Karpas-422 (cell line): ENCODE data around the gene ERCC2. TPM values are rescaled to one million over a fixed set of nuclear protein-coding genes. Genes with fewer than 3 reads are reported as not detected.
A peak's percentile ranks its signal among the peaks of the same experiment; 100 is the strongest.
"Not testable (repeated sequence)": the region's sequence is repeated elsewhere in the genome, so short reads cannot be mapped to it uniquely, and the experiment has no call there.

Experiments used
- DNase-seq: peaks from one replicate; pipeline ENCODE4 v3.0.0-alpha.2; 2015
- H2AFZ ChIP-seq: fragments of 200-600 bp; sonication (generic); 2 replicates; pipeline ENCODE4 v1.6.1; 2014; ENCODE audit warnings: antibody characterized with exemption, low read length, mixed read lengths
- H3K27ac ChIP-seq: fragments of 200-600 bp; sonication (generic); 2 replicates; pipeline ENCODE4 v1.5.1; 2014; ENCODE audit warnings: mild to moderate bottlenecking, low read length, moderate library complexity
- H3K27me3 ChIP-seq: fragments of 200-600 bp; sonication (generic); 2 replicates; pipeline ENCODE4 v1.6.1; 2014; ENCODE audit warnings: low read length, mixed read lengths
- H3K36me3 ChIP-seq: fragments of 200-600 bp; sonication (generic); 2 replicates; pipeline ENCODE4 v1.6.1; 2014; ENCODE audit warnings: low read length, mixed read lengths; ENCODE audit not compliant: insufficient read depth
- H3K4me1 ChIP-seq: fragments of 200-600 bp; sonication (generic); 2 replicates; pipeline ENCODE4 v1.6.1; 2014; ENCODE audit warnings: mild to moderate bottlenecking, low read length, mixed read lengths
- H3K4me2 ChIP-seq: fragments of 200-600 bp; sonication (generic); 2 replicates; pipeline ENCODE4 v1.6.1; 2014; ENCODE audit warnings: low read length, low read depth, mild to moderate bottlenecking; ENCODE audit not compliant: poor library complexity, severe bottlenecking
- H3K4me3 ChIP-seq: fragments of 200-600 bp; sonication (generic); 2 replicates; pipeline ENCODE4 v1.5.1; 2014; ENCODE audit warnings: mild to moderate bottlenecking, antibody characterized with exemption, low read length, mixed read lengths
- H3K79me2 ChIP-seq: fragments of 200-600 bp; sonication (generic); 2 replicates; pipeline ENCODE4 v1.6.1; 2014; ENCODE audit warnings: mild to moderate bottlenecking, low read length, mixed read lengths
- H3K9ac ChIP-seq: fragments of 200-600 bp; sonication (generic); 2 replicates; pipeline ENCODE4 v1.6.0; 2014; ENCODE audit warnings: low read length
- H3K9me2 ChIP-seq: fragments of 200-600 bp; sonication (generic), shearing (Covaris generic); replicated peaks from 2 replicates; pipeline ENCODE4 v1.6.0; 2014; ENCODE audit warnings: mild to moderate bottlenecking, low read length, moderate library complexity; ENCODE audit not compliant: insufficient read depth
- H3K9me3 ChIP-seq: fragments of 300-700, 200-600 bp; sonication (generic); 2 replicates; pipeline ENCODE4 v1.6.1; 2014; ENCODE audit warnings: low read length, mixed read lengths
- H4K20me1 ChIP-seq: fragments of 200-600 bp; sonication (generic); 2 replicates; pipeline ENCODE4 v1.6.1; 2014; ENCODE audit warnings: mild to moderate bottlenecking, antibody characterized with exemption, low read length, low read depth; ENCODE audit not compliant: insufficient read depth
- total RNA-seq: library from RNA; depleted of rRNA; stranded (reverse); fragments of >200 nt; shearing (Covaris generic); gene quantifications from 2 replicates; pipeline ENCODE4 v1.2.3, GENCODE V29; 2014; ENCODE audit warnings: low replicate concordance

ERCC2 gene
- total RNA-seq, 1 experiment from 2014 or later = 23.4 TPM

- H2AFZ ChIP-seq = no peak overlapping the region
- H3K27ac ChIP-seq = no peak overlapping the region
- no peak for DNase-seq
- no peaks in the 10 kb centered on the region for H3K79me2 ChIP-seq
- H3K4me3 ChIP-seq = no peak overlapping the region
- no peak overlapping the region for H3K4me2 ChIP-seq
- no peak overlapping the region for H3K9ac ChIP-seq
- no peaks in the 10 kb centered on the region for H3K9me2 ChIP-seq
- no peaks in the 10 kb centered on the region for H3K27me3 ChIP-seq
- H3K4me1 ChIP-seq = peaks cover 2% of the 10 kb centered on the region; the same call in 1 of the 2 replicates
- no peaks in the 10 kb centered on the region for H4K20me1 ChIP-seq
- H3K36me3 ChIP-seq = no peaks in the 10 kb centered on the region
- no peaks in the 10 kb centered on the region for H3K9me3 ChIP-seq
Observed at GRCh38 chr19:45342911-45343310, 27.5 kb downstream of the ERCC2 start.

GRCh38 chr19:45340899-45341453, 29.4 kb downstream of the ERCC2 start:
- H3K79me2 ChIP-seq = no peaks in the 10 kb centered on the region
- H3K27ac ChIP-seq = no peak overlapping the region
- no peaks in the 10 kb centered on the region for H3K27me3 ChIP-seq
- H3K9me2 ChIP-seq = no peaks in the 10 kb centered on the region
- H3K4me2 ChIP-seq = no peak overlapping the region
- DNase-seq = no peak
- no peaks in the 10 kb centered on the region for H4K20me1 ChIP-seq
- H3K4me3 ChIP-seq = no peak overlapping the region
- H2AFZ ChIP-seq = no peak overlapping the region
- H3K9me3 ChIP-seq = no peaks in the 10 kb centered on the region
- no peaks in the 10 kb centered on the region for H3K36me3 ChIP-seq
- peaks cover 2% of the 10 kb centered on the region; the same call in 1 of the 2 replicates for H3K4me1 ChIP-seq
- H3K9ac ChIP-seq = no peak overlapping the region

GRCh38 chr19:45340232-45340898, 30.0 kb downstream of the ERCC2 start, which contains the start of gene KLC3:
KLC3 (plus strand) TSS chr19:45340750; CDS start chr19:45345542, 4,792 bp downstream.
- no peaks in the 10 kb centered on the region for H3K36me3 ChIP-seq
- H3K9me2 ChIP-seq = no peaks in the 10 kb centered on the region
- H3K79me2 ChIP-seq = no peaks in the 10 kb centered on the region
- H3K4me2 ChIP-seq = no peak within 1 kb of the TSS
- no peaks in the 10 kb centered on the region for H3K27me3 ChIP-seq
- no peak within 1 kb of the TSS for H3K9ac ChIP-seq
- H3K27ac ChIP-seq = no peak within 1 kb of the TSS
- peaks cover 2% of the 10 kb centered on the region; the same call in 1 of the 2 replicates for H3K4me1 ChIP-seq
- no peaks in the 10 kb centered on the region for H3K9me3 ChIP-seq
- H2AFZ ChIP-seq = no peak within 1 kb of the TSS
- H4K20me1 ChIP-seq = no peaks in the 10 kb centered on the region
- H3K4me3 ChIP-seq = no peak within 1 kb of the TSS
- DNase-seq = no peak

GRCh38 chr19:45339629-45340028, 30.7 kb downstream of the ERCC2 start:
- Histone ChIP-seq H3K4me2 (no peak overlapping the region), H3K4me1 (peaks cover 2% of the 10 kb centered on the region; the same call in 1 of the 2 replicates), H3K9me3 (no peaks in the 10 kb centered on the region), H3K27ac (no peak overlapping the region), H3K79me2 (no peaks in the 10 kb centered on the region), H3K27me3 (no peaks in the 10 kb centered on the region), H3K4me3 (no peak overlapping the region), H3K9me2 (no peaks in the 10 kb centered on the region), H3K9ac (no peak overlapping the region), H3K36me3 (no peaks in the 10 kb centered on the region), H2AFZ (no peak overlapping the region), H4K20me1 (no peaks in the 10 kb centered on the region)
- no peak for DNase-seq

GRCh38 chr19:45336696-45337251, 33.6 kb downstream of the ERCC2 start:
- Histone ChIP-seq H3K27me3 (no peaks in the 10 kb centered on the region), H3K9me3 (no peaks in the 10 kb centered on the region), H3K4me2 (no peak overlapping the region), H3K4me3 (no peak overlapping the region), H3K27ac (no peak overlapping the region), H3K9ac (no peak overlapping the region), H2AFZ (no peak overlapping the region), H3K9me2 (no peaks in the 10 kb centered on the region), H4K20me1 (no peaks in the 10 kb centered on the region), H3K79me2 (no peaks in the 10 kb centered on the region), H3K4me1 (peaks cover 2% of the 10 kb centered on the region; the same call in 1 of the 2 replicates), H3K36me3 (no peaks in the 10 kb centered on the region)
- DNase-seq = no peak

- H2AFZ ChIP-seq, H3K4me2 ChIP-seq, H3K4me3 ChIP-seq, H4K20me1 ChIP-seq, H3K27ac ChIP-seq, DNase-seq, H3K9ac ChIP-seq, H3K27me3 ChIP-seq, H3K4me1 ChIP-seq, H3K79me2 ChIP-seq, H3K9me3 ChIP-seq, H3K9me2 ChIP-seq, H3K36me3 ChIP-seq: not testable (repeated sequence)
Observed at GRCh38 chr19:45334881-45335280, 35.5 kb downstream of the ERCC2 start.

- H3K4me1 ChIP-seq = peaks cover 2% of the 10 kb centered on the region; the same call in 1 of the 2 replicates
- H3K4me2 ChIP-seq = no peak overlapping the region
- H3K9ac ChIP-seq = no peak overlapping the region
- no peak overlapping the region for H2AFZ ChIP-seq
- no peaks in the 10 kb centered on the region for H3K36me3 ChIP-seq
- H4K20me1 ChIP-seq = no peaks in the 10 kb centered on the region
- no peak overlapping the region for H3K4me3 ChIP-seq
- H3K79me2 ChIP-seq = no peaks in the 10 kb centered on the region
- DNase-seq = peak; percentile 54
- H3K27ac ChIP-seq = no peak overlapping the region
- no peaks in the 10 kb centered on the region for H3K27me3 ChIP-seq
- H3K9me2 ChIP-seq = no peaks in the 10 kb centered on the region
- no peaks in the 10 kb centered on the region for H3K9me3 ChIP-seq
Observed at GRCh38 chr19:45333609-45334303, 36.6 kb downstream of the ERCC2 start.

- H3K4me3 ChIP-seq = no peak overlapping the region
- H3K4me2 ChIP-seq = no peak overlapping the region
- peak; percentile 74 for DNase-seq
- H3K9me2 ChIP-seq = no peaks in the 10 kb centered on the region
- H3K27me3 ChIP-seq = no peaks in the 10 kb centered on the region
- no peak overlapping the region for H3K27ac ChIP-seq
- H3K9ac ChIP-seq = no peak overlapping the region
- H3K79me2 ChIP-seq = no peaks in the 10 kb centered on the region
- H2AFZ ChIP-seq = no peak overlapping the region
- H4K20me1 ChIP-seq = no peaks in the 10 kb centered on the region
- no peaks in the 10 kb centered on the region for H3K9me3 ChIP-seq
- peaks cover 1% of the 10 kb centered on the region; the same call in 1 of the 2 replicates for H3K4me1 ChIP-seq
- H3K36me3 ChIP-seq = no peaks in the 10 kb centered on the region
Observed at GRCh38 chr19:45331411-45331810, 39.0 kb downstream of the ERCC2 start.
